ENCODE results near the gene SLIT3.

Gene SLIT3

DNA sequence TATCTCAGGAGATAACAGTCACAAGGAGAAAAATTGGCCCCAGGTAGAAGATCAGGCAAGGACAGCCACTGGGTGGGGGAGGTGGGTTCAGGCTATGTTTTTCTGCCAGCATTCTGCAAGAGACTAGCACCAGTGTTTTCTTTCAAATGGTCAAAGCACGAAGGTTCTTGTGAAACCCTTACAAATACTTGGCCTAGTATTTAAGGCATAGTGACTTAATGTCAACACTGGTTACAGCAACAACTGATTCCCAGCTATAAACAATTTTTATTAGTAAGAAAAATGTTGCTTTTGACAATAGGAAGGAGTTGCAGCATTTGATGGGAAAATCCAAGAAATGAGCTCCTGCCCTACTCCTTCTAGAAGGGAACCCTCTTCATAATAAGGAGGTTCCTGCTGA lies 349.6 kb downstream of the SLIT3 start:
- TF ChIP-seq CSDC2 (CRISPR knock-in tag; IDR thresholded peaks at IDR 0.05), result no peak
- TF ChIP-seq ZC3H10 (CRISPR knock-in tag; IDR thresholded peaks at IDR 0.05), result no peak
- TF ChIP-seq, protein P1, sequence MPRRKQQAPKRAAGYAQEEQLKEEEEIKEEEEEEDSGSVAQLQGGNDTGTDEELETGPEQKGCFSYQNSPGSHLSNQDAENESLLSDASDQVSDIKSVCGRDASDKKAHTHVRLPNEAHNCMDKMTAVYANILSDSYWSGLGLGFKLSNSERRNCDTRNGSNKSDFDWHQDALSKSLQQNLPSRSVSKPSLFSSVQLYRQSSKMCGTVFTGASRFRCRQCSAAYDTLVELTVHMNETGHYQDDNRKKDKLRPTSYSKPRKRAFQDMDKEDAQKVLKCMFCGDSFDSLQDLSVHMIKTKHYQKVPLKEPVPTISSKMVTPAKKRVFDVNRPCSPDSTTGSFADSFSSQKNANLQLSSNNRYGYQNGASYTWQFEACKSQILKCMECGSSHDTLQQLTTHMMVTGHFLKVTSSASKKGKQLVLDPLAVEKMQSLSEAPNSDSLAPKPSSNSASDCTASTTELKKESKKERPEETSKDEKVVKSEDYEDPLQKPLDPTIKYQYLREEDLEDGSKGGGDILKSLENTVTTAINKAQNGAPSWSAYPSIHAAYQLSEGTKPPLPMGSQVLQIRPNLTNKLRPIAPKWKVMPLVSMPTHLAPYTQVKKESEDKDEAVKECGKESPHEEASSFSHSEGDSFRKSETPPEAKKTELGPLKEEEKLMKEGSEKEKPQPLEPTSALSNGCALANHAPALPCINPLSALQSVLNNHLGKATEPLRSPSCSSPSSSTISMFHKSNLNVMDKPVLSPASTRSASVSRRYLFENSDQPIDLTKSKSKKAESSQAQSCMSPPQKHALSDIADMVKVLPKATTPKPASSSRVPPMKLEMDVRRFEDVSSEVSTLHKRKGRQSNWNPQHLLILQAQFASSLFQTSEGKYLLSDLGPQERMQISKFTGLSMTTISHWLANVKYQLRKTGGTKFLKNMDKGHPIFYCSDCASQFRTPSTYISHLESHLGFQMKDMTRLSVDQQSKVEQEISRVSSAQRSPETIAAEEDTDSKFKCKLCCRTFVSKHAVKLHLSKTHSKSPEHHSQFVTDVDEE (CRISPR knock-in tag; IDR thresholded peaks at IDR 0.05), result no peak
- TF ChIP-seq, protein P2, sequence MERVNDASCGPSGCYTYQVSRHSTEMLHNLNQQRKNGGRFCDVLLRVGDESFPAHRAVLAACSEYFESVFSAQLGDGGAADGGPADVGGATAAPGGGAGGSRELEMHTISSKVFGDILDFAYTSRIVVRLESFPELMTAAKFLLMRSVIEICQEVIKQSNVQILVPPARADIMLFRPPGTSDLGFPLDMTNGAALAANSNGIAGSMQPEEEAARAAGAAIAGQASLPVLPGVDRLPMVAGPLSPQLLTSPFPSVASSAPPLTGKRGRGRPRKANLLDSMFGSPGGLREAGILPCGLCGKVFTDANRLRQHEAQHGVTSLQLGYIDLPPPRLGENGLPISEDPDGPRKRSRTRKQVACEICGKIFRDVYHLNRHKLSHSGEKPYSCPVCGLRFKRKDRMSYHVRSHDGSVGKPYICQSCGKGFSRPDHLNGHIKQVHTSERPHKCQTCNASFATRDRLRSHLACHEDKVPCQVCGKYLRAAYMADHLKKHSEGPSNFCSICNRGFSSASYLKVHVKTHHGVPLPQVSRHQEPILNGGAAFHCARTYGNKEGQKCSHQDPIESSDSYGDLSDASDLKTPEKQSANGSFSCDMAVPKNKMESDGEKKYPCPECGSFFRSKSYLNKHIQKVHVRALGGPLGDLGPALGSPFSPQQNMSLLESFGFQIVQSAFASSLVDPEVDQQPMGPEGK (CRISPR knock-in tag; IDR thresholded peaks at IDR 0.05; ENCODE audit: borderline replicate concordance), result no peak
- TF ChIP-seq ZNF565 (CRISPR knock-in tag; conservative IDR thresholded peaks at IDR 0.05; ENCODE audit: low read depth), result no peak
- TF ChIP-seq ZFP3 (CRISPR knock-in tag; IDR thresholded peaks at IDR 0.05), result no peak
- TF ChIP-seq ZNF70 (CRISPR knock-in tag; IDR thresholded peaks at IDR 0.05), result no peak
- TF ChIP-seq BACH2 (CRISPR knock-in tag; IDR thresholded peaks at IDR 0.05; ENCODE audit: borderline replicate concordance), result no peak
- ATAC-seq, result no peak

DNA sequence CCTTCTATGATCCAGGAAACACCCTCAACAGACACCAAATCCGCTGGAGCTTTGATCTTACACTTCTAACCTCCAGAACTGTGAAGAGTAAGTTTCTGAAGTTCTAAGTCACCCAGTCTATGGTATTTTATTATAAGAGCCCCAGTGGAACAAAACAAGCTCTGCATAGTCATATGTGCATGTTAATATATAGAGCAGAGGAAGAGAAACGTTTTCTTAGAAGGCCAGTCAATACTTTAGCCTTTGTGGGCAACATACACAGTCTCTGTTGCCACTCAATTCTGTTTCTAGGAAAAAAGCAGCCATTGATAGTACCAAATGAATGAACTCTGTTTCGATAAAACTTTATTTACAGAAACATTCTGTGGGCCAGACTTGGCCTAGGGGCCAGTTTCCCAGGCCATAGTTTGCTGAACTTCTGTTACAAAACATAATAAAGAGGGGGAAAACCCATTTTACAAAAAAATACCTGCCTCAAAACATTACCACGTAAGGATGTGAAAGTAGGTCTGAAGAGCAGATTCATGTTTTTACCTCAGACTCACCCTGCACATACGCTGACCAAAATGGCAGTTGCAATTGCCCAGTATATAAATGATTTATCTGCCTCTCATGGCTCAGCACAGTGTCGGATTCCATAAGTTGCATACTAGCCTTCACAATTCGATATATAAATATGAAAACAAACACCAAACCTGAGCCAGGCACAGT lies 350.5 kb downstream of the SLIT3 start:
- no peak for ATAC-seq
- TF ChIP-seq, protein P2 (CRISPR knock-in tag; IDR thresholded peaks at IDR 0.05; ENCODE audit: borderline replicate concordance), result no peak
- TF ChIP-seq OSR1 (CRISPR knock-in tag; IDR thresholded peaks at IDR 0.05) (no peak), CSDC2 (CRISPR knock-in tag; IDR thresholded peaks at IDR 0.05) (no peak)

DNA sequence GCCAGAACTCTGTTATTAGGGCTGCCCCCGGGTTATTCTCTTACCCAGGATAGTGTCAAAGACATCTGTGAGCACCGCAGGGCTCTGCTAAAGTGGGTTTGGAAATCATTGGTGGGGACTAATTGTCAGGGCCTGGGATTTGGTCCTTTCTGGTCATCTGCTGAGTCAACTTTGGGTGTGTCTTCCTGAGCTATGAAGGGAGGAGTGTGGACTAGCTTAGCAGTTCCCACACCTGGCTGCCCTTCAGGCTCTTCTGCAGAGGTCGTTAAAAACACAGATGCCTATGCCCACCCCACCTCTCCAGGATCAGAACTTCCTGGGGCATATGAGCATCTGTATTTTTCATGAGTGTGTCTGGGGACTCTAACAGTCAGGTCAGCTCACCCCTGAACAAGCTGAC lies 352.2 kb downstream of the SLIT3 start:
- ATAC-seq, result no peak
- TF ChIP-seq, protein P3, sequence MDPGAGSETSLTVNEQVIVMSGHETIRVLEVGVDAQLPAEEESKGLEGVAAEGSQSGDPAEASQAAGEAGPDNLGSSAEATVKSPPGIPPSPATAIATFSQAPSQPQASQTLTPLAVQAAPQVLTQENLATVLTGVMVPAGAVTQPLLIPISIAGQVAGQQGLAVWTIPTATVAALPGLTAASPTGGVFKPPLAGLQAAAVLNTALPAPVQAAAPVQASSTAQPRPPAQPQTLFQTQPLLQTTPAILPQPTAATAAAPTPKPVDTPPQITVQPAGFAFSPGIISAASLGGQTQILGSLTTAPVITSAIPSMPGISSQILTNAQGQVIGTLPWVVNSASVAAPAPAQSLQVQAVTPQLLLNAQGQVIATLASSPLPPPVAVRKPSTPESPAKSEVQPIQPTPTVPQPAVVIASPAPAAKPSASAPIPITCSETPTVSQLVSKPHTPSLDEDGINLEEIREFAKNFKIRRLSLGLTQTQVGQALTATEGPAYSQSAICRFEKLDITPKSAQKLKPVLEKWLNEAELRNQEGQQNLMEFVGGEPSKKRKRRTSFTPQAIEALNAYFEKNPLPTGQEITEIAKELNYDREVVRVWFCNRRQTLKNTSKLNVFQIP (CRISPR knock-in tag; IDR thresholded peaks at IDR 0.05; ENCODE audit: borderline replicate concordance, low read depth), result no peak
- no peak for TF ChIP-seq ZNF70 (CRISPR knock-in tag; IDR thresholded peaks at IDR 0.05)
- no peak for TF ChIP-seq SNAI2 (CRISPR knock-in tag; IDR thresholded peaks at IDR 0.05)
- TF ChIP-seq TOX (CRISPR knock-in tag; IDR thresholded peaks at IDR 0.05; ENCODE audit: borderline replicate concordance), result no peak
- no peak for TF ChIP-seq ESRRG (CRISPR knock-in tag; IDR thresholded peaks at IDR 0.05)
- TF ChIP-seq TCF4 (CRISPR knock-in tag; IDR thresholded peaks at IDR 0.05; ENCODE audit: borderline replicate concordance), result no peak
- TF ChIP-seq ZNF565 (CRISPR knock-in tag; conservative IDR thresholded peaks at IDR 0.05; ENCODE audit: low read depth), result no peak
- no peak for TF ChIP-seq ISL1 (CRISPR knock-in tag; IDR thresholded peaks at IDR 0.05)
- TF ChIP-seq GLIS3 (CRISPR knock-in tag; IDR thresholded peaks at IDR 0.05), result no peak
- TF ChIP-seq ZFP3 (CRISPR knock-in tag; IDR thresholded peaks at IDR 0.05), result no peak
- no peak for TF ChIP-seq ZC3H10 (CRISPR knock-in tag; IDR thresholded peaks at IDR 0.05)
- no peak for TF ChIP-seq PPARA (CRISPR knock-in tag; IDR thresholded peaks at IDR 0.05; ENCODE audit: borderline replicate concordance)
- no peak for TF ChIP-seq ZFP30 (CRISPR knock-in tag; IDR thresholded peaks at IDR 0.05)
- TF ChIP-seq ZNF8 (CRISPR knock-in tag; IDR thresholded peaks at IDR 0.05), result no peak
- TF ChIP-seq CSDC2 (CRISPR knock-in tag; IDR thresholded peaks at IDR 0.05), result no peak
- TF ChIP-seq, protein P4, sequence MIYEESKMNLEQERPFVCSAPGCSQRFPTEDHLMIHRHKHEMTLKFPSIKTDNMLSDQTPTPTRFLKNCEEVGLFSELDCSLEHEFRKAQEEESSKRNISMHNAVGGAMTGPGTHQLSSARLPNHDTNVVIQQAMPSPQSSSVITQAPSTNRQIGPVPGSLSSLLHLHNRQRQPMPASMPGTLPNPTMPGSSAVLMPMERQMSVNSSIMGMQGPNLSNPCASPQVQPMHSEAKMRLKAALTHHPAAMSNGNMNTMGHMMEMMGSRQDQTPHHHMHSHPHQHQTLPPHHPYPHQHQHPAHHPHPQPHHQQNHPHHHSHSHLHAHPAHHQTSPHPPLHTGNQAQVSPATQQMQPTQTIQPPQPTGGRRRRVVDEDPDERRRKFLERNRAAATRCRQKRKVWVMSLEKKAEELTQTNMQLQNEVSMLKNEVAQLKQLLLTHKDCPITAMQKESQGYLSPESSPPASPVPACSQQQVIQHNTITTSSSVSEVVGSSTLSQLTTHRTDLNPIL (CRISPR knock-in tag; IDR thresholded peaks at IDR 0.05; ENCODE audit: low read depth), result no peak

Measured in SK-N-SH treated with all-trans-retinoic acid at 6 μM for 48 hours (cell line).